Erythroblast (primary cell): ENCODE data around the gene CCDC192.
A peak's percentile ranks its signal among the peaks of the same experiment; 100 is the strongest.

Source experiments
- DNase-seq, 2 experiments: peaks; one replicate each; lab custom pipeline; 2025; lab: John Stamatoyannopoulos, UW
- GATA1 ChIP-seq: IDR thresholded peaks from 2 replicates; pipeline ENCODE4 v1.6.1; 2011; ENCODE audit warnings: low read depth, mild to moderate bottlenecking, control low read depth, low read length, moderate library complexity
- POLR2A ChIP-seq: IDR thresholded peaks from 2 replicates; pipeline ENCODE4 v1.6.1; 2011; ENCODE audit warnings: mild to moderate bottlenecking, low read length

The CCDC192 gene

DNA sequence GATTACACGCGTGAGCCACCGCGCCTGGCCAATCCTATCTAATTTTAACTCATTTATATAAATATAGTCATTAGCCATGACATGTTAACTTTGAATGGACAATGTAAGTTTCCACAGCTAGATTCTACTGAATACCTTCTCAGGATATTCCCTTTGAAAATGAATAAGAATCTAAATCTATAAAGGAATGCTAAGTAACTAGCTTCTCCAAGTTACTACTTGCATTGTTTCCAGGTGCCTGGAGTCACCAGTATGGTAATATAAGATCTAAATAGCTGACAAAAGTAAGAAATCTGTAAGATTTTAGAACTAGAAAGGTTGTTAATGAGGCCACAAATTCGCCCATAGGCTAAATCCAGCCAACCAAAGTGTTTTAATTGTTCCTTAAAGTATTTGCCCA lies 191.3 kb downstream of the CCDC192 start:
- TF ChIP-seq GATA1 (no peak), POLR2A (no peak)

DNA sequence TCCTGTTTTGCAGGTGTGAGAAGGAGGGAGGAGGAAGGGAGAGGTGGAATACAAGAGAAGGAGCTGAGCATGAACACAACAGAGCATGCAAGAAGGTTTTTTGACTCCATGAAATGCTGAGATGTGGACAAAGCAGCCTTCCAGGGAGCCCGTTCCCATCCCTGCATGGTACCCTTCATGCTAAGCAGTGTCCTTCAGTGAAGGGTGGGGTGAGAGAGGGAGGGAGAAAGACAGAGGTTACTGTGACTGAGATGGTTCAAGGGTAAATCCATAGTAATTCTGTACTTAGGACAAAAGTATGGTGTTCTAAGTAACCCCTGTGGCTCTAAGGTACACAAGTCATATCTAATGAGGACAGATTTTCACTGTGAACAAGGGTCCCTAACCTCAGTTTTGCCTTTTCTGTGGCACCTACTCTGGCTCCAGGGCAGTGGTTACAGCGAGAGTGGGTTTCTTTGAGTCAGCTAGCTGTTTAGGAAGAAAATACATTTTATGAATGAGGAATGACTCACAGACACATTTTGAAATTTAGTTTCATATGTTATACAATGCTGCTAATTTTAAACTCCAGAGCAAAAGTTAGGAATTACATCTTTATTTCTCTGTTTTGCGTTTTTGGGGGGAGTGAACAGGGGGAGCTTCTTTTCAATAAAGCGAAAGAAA lies 195.5 kb downstream of the CCDC192 start:
- DNase-seq, result no peak
- no peak for TF ChIP-seq GATA1
- no peak for TF ChIP-seq POLR2A

More for the DNA sequence above, 191.3 kb downstream of the CCDC192 start:
- no peak for DNase-seq

DNA sequence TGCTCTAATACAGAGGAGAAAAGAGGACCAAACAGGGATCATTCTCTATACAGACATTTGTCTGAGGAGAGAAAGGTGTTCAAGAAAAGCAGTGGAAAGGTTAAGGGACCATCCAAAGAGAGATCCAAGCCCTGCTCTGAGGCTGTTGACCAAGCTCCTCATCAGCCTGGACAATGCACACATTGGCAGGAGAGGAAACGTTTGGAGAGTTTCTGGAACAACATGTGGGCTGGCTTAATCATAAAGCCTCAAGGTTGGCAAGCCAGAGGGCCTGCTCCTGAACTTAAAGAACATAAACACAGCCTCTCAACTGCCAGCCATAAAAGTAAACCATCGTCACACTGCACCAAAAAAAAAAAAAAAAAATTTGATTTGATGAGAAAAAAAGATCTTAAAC lies 196.0 kb downstream of the CCDC192 start:
- no peak for DNase-seq
- no peak for TF ChIP-seq POLR2A
- no peak for TF ChIP-seq GATA1

DNA sequence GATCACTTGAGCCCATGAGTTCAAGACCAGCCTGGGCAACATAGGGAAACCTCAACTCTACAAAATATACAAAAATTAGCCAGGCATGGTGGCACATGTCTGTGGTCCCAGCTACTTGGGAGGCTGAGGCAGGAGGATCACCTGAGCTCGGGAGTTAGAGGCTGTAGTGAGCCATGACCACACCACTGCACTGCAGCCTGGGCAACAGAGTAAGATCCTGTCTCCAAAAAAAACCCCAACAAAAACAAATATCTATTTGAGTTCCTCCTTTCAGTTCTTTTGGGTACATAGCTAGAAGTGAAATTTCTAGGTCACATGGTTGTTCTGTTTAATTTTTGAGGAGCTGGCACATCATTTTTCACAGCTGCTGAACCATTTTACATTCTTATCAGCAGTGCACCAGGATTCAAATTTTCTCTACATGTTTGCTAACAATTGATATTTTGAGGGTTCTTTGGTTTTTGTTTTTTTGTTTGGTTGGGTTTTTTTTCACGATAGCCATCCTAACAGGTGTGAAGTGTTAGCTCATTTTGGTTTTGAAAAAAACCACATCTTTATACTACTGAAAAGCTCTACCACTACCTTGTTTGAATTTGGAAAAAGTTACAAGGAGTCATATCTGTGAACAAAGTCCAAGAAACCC lies 203.5 kb downstream of the CCDC192 start:
- TF ChIP-seq GATA1 (no peak), POLR2A (no peak)

DNA sequence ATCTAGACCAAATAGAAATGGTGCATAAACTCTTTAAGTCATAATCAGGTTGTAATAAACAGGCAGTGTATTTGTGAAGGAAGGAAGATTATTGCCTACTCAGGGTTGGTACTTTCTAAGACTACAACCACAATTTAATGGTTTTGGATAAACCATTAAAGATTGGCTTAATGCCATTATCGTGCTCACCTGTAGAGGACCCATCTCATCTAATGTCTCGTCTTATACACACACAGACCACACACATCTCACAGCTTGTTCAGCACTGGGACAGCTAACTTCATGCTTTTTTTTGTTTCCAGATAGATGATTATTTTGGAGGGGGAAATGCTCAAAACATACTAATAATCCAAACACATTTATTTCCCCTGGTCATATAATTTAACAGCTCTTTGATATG lies 204.7 kb downstream of the CCDC192 start:
- TF ChIP-seq GATA1, result no peak
- no peak for TF ChIP-seq POLR2A
- DNase-seq, result no peak

More for the DNA sequence above, 203.5 kb downstream of the CCDC192 start:
- no peak for DNase-seq

DNA sequence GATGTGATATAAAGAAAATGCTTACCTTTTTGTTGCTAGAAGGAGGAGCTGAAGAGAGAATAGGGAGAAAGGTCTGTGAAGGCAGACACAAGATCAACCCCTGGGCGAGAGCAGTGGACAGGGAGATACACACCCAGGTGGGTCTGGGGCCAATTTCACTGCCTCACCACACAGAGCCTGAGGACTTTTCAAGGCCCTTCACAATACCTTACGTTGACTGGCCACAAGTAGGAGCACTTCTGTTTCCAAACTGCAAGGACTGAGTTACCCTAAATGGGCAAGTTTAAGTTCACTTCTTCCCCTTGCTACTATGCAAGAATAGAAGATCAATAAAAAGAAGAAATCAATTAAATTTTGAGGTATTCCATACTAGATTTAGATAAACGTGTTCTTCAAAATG lies 205.9 kb downstream of the CCDC192 start:
- TF ChIP-seq GATA1 (no peak), POLR2A (no peak)
- DNase-seq, result peak; percentile 26 to 31

DNA sequence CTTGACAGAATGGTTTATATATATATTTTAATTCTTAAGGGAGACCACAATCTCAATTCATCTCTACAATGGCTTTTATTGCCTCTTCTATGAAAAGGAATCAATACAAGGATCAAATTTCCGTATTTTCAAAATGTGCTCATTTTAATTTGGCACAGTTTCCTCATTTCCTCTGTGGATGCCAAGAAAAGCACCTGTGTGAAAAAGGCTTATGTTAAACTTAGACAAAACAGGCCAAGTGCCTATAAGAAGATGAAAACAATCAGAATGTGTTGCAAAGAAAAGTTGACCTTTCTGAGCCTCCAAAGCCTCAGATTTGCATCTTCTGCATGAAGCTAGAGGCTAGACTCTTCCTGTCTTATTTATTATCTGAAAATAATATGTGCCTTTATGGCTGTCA lies 206.6 kb downstream of the CCDC192 start:
- DNase-seq, result no peak
- TF ChIP-seq POLR2A (no peak), GATA1 (no peak)

DNA sequence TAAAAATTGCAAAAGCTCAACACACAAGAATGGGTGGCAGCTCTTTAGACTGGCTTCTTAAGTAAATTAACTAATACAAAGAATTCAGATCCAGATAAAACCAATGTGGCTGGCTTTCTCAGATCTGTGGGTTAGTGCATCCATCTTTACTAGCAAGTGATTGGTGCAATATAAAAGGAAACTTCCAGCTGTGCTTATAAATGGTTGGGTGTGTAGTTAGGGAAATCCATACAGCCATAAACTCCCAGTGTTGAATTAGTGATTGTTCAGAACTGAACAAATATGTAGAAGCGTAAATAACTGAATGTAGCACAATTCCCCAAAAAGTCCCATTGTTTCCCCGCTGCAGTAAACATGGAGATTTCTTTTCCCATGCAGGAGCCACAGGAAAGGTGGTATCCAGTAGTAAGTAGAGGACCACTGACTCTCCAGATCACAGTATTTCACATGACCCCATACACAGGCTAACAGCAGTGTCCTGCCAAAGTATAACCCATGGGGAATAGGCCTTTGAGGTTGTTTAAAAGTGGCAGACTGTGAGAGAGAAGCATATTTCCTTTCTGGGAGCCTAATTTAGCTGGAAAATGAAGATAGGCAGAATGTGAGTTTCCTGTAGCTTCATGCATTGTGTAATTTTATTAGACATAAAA lies 207.2 kb downstream of the CCDC192 start:
- TF ChIP-seq POLR2A, result no peak
- TF ChIP-seq GATA1, result no peak
- DNase-seq, result no peak

DNA sequence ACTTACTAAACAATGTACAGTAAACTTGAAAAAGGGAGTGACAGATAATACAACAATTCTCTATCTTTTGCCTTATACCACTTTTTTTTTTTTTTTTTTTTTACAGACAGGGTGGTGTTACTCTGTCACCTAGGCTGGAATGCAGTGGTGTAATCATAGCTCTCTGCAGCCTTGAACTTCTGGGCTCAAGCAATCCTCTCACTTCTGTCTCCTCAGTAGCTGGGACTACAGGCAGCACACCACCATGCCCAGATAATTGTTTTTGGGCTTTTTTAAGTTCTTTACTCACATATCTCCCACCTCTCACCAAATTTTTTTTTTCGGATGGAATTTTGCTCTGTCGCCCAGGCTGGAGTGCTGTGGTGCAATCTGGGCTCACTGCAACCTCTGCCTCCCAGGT lies 208.4 kb downstream of the CCDC192 start:
- TF ChIP-seq GATA1, result no peak
- no peak for TF ChIP-seq POLR2A
- DNase-seq, result no peak

DNA sequence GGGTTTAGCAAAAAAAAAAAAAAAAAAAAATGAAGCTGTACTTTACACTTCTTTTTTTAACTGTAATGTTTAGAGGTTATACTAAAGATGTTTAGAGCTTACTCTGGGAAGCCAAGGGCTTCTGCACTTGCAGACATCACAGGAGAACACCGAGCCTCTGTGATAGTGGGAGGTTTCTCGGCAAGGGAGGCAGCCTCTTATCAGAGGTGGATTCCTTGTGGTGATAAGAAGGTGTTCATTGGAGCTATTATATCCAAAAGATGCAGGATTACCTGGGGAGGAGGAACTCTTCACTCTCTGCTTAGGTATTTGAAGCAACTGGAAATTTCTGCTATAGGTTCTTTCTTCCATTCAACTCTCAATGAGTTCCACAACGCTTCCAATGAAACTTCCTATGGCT lies 209.2 kb downstream of the CCDC192 start:
- TF ChIP-seq POLR2A, result no peak
- no peak for TF ChIP-seq GATA1
- DNase-seq, result no peak

DNA sequence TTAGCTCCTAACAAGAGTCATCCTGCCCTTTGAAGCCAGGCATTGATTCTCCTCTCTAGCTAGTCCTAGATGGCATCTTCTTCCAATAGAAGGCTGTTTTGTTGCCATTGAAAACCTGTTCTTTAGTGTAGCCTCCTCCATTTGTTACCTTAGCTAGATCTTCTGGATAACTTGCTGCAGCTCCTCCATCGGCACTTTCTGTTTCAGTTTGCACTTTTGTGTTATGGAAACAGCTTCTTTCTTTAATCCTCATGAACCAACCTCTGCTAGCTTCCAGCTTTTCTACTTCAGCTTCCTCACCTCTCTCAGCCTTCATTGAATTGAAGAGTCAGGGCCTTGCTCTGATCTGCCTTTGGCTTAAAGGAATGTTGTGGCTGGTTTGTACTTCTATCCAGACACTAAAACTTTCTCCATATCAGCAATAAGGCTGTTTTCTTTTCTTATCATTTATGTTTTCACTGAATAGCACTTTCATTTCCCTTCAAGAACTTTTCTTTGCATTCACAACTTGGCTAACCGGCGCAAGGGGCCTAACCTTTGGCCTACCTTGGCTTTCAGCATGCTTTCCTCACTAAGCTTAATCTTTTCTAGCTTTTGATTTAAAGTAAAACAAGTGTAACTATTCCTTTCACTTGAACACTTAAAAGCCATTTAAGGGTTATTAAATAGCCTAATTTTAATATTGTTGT lies 213.8 kb downstream of the CCDC192 start:
- TF ChIP-seq POLR2A (no peak), GATA1 (no peak)
- no peak for DNase-seq

DNA sequence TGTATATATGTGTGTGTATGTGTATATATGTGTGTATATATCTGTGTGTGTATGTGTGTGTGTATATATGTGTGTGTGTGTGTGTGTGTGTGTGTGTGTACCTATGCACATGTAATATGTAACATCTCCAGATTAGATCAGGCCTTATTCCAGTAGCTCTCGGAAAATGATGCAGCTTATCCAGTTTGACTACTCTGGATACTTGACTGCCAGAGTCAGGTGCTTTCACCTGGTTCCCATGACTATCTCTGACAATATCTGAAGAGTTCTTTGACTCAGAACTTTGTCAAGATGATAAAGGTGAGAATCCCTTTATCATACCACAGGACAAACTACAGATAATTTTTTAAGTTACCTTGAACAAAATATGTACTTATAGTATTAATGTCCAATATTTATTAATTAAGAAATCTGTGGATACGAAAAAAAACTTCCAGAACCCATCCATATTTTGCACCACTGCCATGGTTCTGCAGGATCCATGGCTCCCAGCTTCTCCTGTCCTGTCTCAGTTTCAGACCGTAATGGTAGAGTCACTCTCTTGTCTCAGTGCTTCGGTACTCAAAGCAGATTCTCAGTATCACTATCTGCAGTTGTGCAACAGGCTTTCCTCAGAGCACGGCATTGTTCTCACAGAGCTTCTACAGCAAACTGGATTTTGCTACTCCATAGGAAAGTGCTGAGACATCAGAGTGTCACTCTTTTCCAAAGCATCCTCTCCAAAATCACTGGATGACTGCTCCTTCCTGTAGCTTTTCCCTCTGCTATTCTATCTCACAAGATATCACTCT lies 216.0 kb downstream of the CCDC192 start:
- TF ChIP-seq GATA1 (no peak), POLR2A (no peak)
- DNase-seq, result no peak

DNA sequence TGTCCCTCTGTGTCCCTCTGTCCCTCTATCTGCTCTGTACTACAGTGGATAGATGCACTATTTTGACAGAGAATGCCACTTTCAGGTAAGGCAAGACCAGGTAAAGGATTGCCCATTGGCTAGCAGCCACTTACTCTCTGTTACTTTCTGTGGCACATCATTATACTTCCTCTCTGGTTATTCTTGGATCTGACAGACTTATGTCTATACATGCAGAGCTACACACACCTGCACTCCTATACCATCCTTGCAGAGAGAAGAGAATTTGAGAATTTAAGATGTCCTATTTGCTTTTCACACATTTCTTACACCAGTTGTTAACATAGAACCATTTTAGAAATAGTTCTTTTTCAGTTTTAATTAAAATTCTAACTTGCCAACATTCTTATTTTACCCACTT lies 216.6 kb downstream of the CCDC192 start:
- DNase-seq, result no peak
- no peak for TF ChIP-seq POLR2A
